Lung (tissue), 12 donors: ENCODE measurements around the gene RPL27A. TPM values are rescaled to one million over a fixed set of nuclear protein-coding genes. Genes with fewer than 3 reads are reported as not detected.

Experiments used
- ATAC-seq: fragments of 200-7000 bp; cut with Tn5 transposase; one replicate; pipeline ENCODE4 v1.9.1; 2020; ENCODE audit warnings: moderate number of reproducible peaks; ENCODE audit not compliant: insufficient read depth, low FRiP score
- DNase-seq, 3 donors: peaks; one replicate each; pipeline ENCODE4 v3.0.0-alpha.2; 2013 to 2017
- H3K27ac ChIP-seq, 2 donors: one replicate each; pipeline ENCODE4 v1.5.1; 2013; ENCODE audit warnings: mild to moderate bottlenecking in 2 of 2, moderate library complexity in 2 of 2, control low read depth in 1 of 2, inconsistent platforms in 1 of 2, low read depth in 1 of 2, low read length in 1 of 2
- H3K27me3 ChIP-seq, 3 donors: one replicate each; pipeline ENCODE4 v1.5.1; 2013; ENCODE audit warnings: low read length in 2 of 3; ENCODE audit not compliant: control insufficient read depth in 3 of 3, insufficient read depth in 3 of 3
- H3K36me3 ChIP-seq, 4 donors: one replicate each; pipeline ENCODE4 v1.5.1; 2013; ENCODE audit warnings: low read length in 4 of 4, mild to moderate bottlenecking in 1 of 4, moderate library complexity in 1 of 4; ENCODE audit not compliant: control insufficient read depth in 4 of 4, insufficient read depth in 4 of 4
- H3K4me1 ChIP-seq, 5 donors: one replicate each; pipeline ENCODE4 v1.5.1; 2013; ENCODE audit warnings: low read length in 5 of 5, mild to moderate bottlenecking in 2 of 5, moderate library complexity in 1 of 5; ENCODE audit not compliant: control insufficient read depth in 5 of 5, insufficient read depth in 5 of 5
- H3K4me3 ChIP-seq: one replicate; pipeline ENCODE4 v1.5.1; 2013; ENCODE audit warnings: mild to moderate bottlenecking, control low read depth, moderate library complexity
- H3K9ac ChIP-seq, 2 donors: one replicate each; pipeline ENCODE4 v1.5.1; 2013; ENCODE audit warnings: low read length in 2 of 2, control low read depth in 1 of 2; ENCODE audit not compliant: insufficient read depth in 1 of 2
- H3K9me3 ChIP-seq, 4 donors: one replicate each; pipeline ENCODE4 v1.5.1; 2013; ENCODE audit warnings: low read length in 3 of 4, mild to moderate bottlenecking in 1 of 4, moderate library complexity in 1 of 4; ENCODE audit not compliant: control insufficient read depth in 4 of 4, insufficient read depth in 3 of 4
- WGBS, 2 donors: extraction: QIAGEN DNeasy Blood & Tissue Kit; methylation state at CpG; one replicate each; pipeline ENCODE4 v1.1.7; 2013; 5-methylcytosine and 5-hydroxymethylcytosine counted together
- polyA plus RNA-seq, 2 donors: library from polyadenylated mRNA; stranded (reverse); fragments of 200-250 nt; gene quantifications; one replicate each; pipeline ENCODE4 v1.2.1, GENCODE V29; 2013
- total RNA-seq, 2 donors: library from RNA; depleted of rRNA in 1 of 2; stranded (reverse); fragments of >200 nt in 1 of 2; gene quantifications; one replicate each; pipeline ENCODE4 v1.2.1, GENCODE V29; 2014 to 2021
- TF ChIP-seq, protein P1 (sequence below): IDR thresholded peaks from 2 replicates; pipeline ENCODE4 v1.5.1; 2012; ENCODE audit warnings: mild to moderate bottlenecking; ENCODE audit errors: control extremely low read depth, extremely low read depth
- donor health status: control.
- donor health status: control.
- donor health status: Bipolar disorder and iron deficiency.
- donor health status: healthy.
- donor health status: DM: yes; HTN: yes; CAD: no.

Gene RPL27A
- total and polyA plus RNA-seq, 4 donors: 673 to 4,912 (median 1,413) TPM

GRCh38 chr11:8714622-8715225, 32.1 kb downstream of the RPL27A start:
- H3K27me3 ChIP-seq: no peaks in the 10 kb centered on the region
- peaks cover 0 to 47% (median 30%) of the 10 kb centered on the region in 4 donors for H3K36me3 ChIP-seq
- 67 to 75% methylated on average over 4 of the region's 4 CpGs for WGBS, 2 donors
- TF ChIP-seq, protein P1, sequence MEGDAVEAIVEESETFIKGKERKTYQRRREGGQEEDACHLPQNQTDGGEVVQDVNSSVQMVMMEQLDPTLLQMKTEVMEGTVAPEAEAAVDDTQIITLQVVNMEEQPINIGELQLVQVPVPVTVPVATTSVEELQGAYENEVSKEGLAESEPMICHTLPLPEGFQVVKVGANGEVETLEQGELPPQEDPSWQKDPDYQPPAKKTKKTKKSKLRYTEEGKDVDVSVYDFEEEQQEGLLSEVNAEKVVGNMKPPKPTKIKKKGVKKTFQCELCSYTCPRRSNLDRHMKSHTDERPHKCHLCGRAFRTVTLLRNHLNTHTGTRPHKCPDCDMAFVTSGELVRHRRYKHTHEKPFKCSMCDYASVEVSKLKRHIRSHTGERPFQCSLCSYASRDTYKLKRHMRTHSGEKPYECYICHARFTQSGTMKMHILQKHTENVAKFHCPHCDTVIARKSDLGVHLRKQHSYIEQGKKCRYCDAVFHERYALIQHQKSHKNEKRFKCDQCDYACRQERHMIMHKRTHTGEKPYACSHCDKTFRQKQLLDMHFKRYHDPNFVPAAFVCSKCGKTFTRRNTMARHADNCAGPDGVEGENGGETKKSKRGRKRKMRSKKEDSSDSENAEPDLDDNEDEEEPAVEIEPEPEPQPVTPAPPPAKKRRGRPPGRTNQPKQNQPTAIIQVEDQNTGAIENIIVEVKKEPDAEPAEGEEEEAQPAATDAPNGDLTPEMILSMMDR: no peak
- H3K9ac ChIP-seq: no peak overlapping the region
- H3K9me3 ChIP-seq: no peaks in the 10 kb centered on the region
- no peak overlapping the region for H3K4me3 ChIP-seq
- H3K27ac ChIP-seq: peak overlapping the region; percentile 3 to 18
- DNase-seq (no peak), ATAC-seq (no peak)
- H3K4me1 ChIP-seq: peaks cover 19 to 52% (median 27%) of the 10 kb centered on the region in 5 donors

DNA sequence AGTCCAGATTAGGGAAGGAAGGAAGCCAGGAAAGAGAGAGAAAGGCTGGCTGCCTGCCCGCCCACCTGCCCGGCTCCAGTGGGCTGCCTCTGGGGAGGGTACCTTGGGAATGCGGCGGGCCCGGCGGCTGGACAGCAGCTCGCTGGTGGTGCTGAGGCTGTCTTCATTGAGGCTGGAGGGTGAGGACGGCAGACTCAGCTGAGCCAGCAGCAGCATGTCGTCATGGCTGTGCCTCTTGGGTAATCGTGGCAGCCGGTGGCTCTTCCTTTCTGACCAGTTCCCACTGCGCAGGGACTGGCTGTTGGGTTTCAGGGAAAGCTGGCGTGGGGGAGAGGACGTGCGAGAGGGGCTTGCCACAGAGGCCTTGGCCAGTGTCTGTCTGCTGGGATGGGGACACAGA, 32.9 kb downstream of the RPL27A start:
- TF ChIP-seq, protein P1: no peak
- no peak overlapping the region for H3K4me3 ChIP-seq
- H3K36me3 ChIP-seq: peaks cover 0 to 47% (median 27%) of the 10 kb centered on the region in 4 donors
- peaks cover 24 to 60% (median 35%) of the 10 kb centered on the region in 5 donors for H3K4me1 ChIP-seq
- no peaks in the 10 kb centered on the region for H3K9me3 ChIP-seq
- H3K27me3 ChIP-seq: no peaks in the 10 kb centered on the region
- ATAC-seq (no peak), DNase-seq (no peak)
- no peak overlapping the region for H3K9ac ChIP-seq
- H3K27ac ChIP-seq: peak overlapping the region; percentile 18 to 37
- WGBS, 2 donors: 48 to 66% methylated on average over 15 of the region's 15 CpGs

- H3K9ac ChIP-seq: peak overlapping the region in 1 of 2 donors; percentile 78
- 56 to 79% methylated on average over 9 of the region's 9 CpGs for WGBS, 2 donors
- ATAC-seq (no peak), DNase-seq (no peak)
- no peak overlapping the region for H3K4me3 ChIP-seq
- TF ChIP-seq, protein P1: no peak
- peaks cover 29 to 80% (median 55%) of the 10 kb centered on the region in 5 donors for H3K4me1 ChIP-seq
- H3K27ac ChIP-seq: peak overlapping the region; percentile 78 to 81
- peaks cover 0 to 30% (median 21%) of the 10 kb centered on the region in 4 donors for H3K36me3 ChIP-seq
- no peaks in the 10 kb centered on the region for H3K9me3 ChIP-seq
- H3K27me3 ChIP-seq: no peaks in the 10 kb centered on the region
Measured at GRCh38 chr11:8717544-8717875, 34.9 kb downstream of the RPL27A start.
